OCI-LY3 (cell line): ENCODE results near the gene RAD51B.

Source experiments
- H2AFZ ChIP-seq: fragments of 200-600, 300-600 bp; shearing (Covaris generic); 2 replicates; pipeline ENCODE4 v1.6.0; 2014; ENCODE audit warnings: antibody characterized with exemption, low read depth, low read length
- H3K27ac ChIP-seq: fragments of 200-600, 300-600 bp; sonication (generic); 2 replicates; pipeline ENCODE4 v1.5.1; 2014; ENCODE audit warnings: mild to moderate bottlenecking, low read length, moderate library complexity, mixed read lengths
- H3K27me3 ChIP-seq: fragments of 200-600, 300-600 bp; sonication (generic); 2 replicates; pipeline ENCODE4 v1.6.1; 2014; ENCODE audit warnings: low read depth, low read length, mixed read lengths
- H3K36me3 ChIP-seq: fragments of 200-600, 300-600 bp; sonication (generic); replicated peaks from 2 replicates; pipeline ENCODE3; 2014; ENCODE audit warnings: low read depth, low read length, mixed read lengths
- H3K4me1 ChIP-seq: fragments of 300-600, 200-600 bp; sonication (generic); 2 replicates; pipeline ENCODE4 v1.6.1; 2014; ENCODE audit warnings: low read length, mixed read lengths
- H3K4me2 ChIP-seq: fragments of 200-600, 300-600 bp; sonication (generic); 2 replicates; pipeline ENCODE4 v1.6.1; 2014; ENCODE audit warnings: low read length, mixed read lengths
- H3K4me3 ChIP-seq: fragments of 300-600, 200-600 bp; sonication (generic); 2 replicates; pipeline ENCODE4 v1.5.1; 2014; ENCODE audit warnings: antibody characterized with exemption, mild to moderate bottlenecking, low read length, moderate library complexity
- H3K79me2 ChIP-seq: fragments of 300-600, 200-600 bp; shearing (Covaris generic); 2 replicates; pipeline ENCODE4 v1.6.1; 2014; ENCODE audit warnings: mild to moderate bottlenecking, low read length, mixed read lengths
- H3K9ac ChIP-seq: fragments of 300-600, 200-600 bp; shearing (Covaris generic); 2 replicates; pipeline ENCODE4 v1.6.0; 2014; ENCODE audit warnings: mild to moderate bottlenecking, low read length, moderate library complexity
- H3K9me3 ChIP-seq: fragments of 200-600, 300-600 bp; shearing (Covaris generic); 2 replicates; pipeline ENCODE4 v1.6.1; 2014; ENCODE audit warnings: low read length, mixed read lengths; ENCODE audit not compliant: insufficient read depth
- H4K20me1 ChIP-seq: fragments of 200-600, 300-600 bp; sonication (generic); 2 replicates; pipeline ENCODE4 v1.6.1; 2016; ENCODE audit warnings: low read length, mixed read lengths; ENCODE audit not compliant: insufficient read depth
- CTCF ChIP-seq: fragments of 200-600, 300-600 bp; sonication (generic); IDR thresholded peaks from 2 replicates; pipeline ENCODE4 v1.5.1; 2014; ENCODE audit warnings: antibody characterized with exemption, low read length, low read depth
- EZH2phosphoT487 ChIP-seq: fragments of 200-600 bp; shearing (Covaris generic); IDR thresholded peaks from 2 replicates; pipeline ENCODE4 v1.6.1; 2018; ENCODE audit warnings: antibody characterized with exemption, mixed run types, low read depth

RAD51B gene

DNA sequence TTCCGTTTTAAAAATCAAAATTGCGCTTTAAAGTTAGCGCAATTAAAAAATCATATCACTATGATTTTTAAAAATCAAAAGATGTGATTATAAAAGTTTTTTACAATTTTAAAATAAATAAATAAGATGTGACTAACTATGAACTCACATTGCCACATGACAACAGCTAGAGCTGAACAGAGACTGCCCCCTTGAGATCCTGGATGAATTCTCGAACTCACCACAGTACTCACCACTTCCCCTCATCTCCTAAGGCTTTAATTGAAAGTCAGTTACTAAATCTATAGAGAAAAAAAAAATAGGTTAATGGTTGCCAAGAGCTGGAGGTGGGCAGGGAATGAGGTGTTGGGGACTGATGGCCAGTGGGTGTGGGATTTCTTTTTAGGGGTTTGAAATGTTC, 589.1 kb downstream of the RAD51B start:
- Histone ChIP-seq H2AFZ (no peak overlapping the region), H3K27me3 (no peaks in the 10 kb centered on the region), H4K20me1 (no peaks in the 10 kb centered on the region), H3K4me3 (no peak overlapping the region), H3K4me2 (no peak overlapping the region), H3K79me2 (no peaks in the 10 kb centered on the region), H3K4me1 (peaks cover 27% of the 10 kb centered on the region), H3K36me3 (no peaks in the 10 kb centered on the region), H3K9ac (no peak overlapping the region), H3K9me3 (no peaks in the 10 kb centered on the region), H3K27ac (no peak overlapping the region)
- no peak for TF ChIP-seq EZH2phosphoT487
- peak; percentile 54 for TF ChIP-seq CTCF

GRCh38 chr14:68409387-68409786, 589.8 kb downstream of the RAD51B start:
- no peaks in the 10 kb centered on the region for H3K79me2 ChIP-seq
- no peak overlapping the region for H3K4me3 ChIP-seq
- no peaks in the 10 kb centered on the region for H3K9me3 ChIP-seq
- no peaks in the 10 kb centered on the region for H3K36me3 ChIP-seq
- no peaks in the 10 kb centered on the region for H3K27me3 ChIP-seq
- no peak overlapping the region for H3K4me2 ChIP-seq
- no peak overlapping the region for H3K9ac ChIP-seq
- TF ChIP-seq CTCF: no peak
- TF ChIP-seq EZH2phosphoT487: no peak
- H4K20me1 ChIP-seq: no peaks in the 10 kb centered on the region
- no peak overlapping the region for H3K27ac ChIP-seq
- peaks cover 20% of the 10 kb centered on the region for H3K4me1 ChIP-seq
- no peak overlapping the region for H2AFZ ChIP-seq

- no peaks in the 10 kb centered on the region for H3K36me3 ChIP-seq
- H3K27me3 ChIP-seq: no peaks in the 10 kb centered on the region
- no peaks in the 10 kb centered on the region for H3K79me2 ChIP-seq
- no peak for TF ChIP-seq CTCF
- no peak for TF ChIP-seq EZH2phosphoT487
- H4K20me1 ChIP-seq: no peaks in the 10 kb centered on the region
- peaks cover 11% of the 10 kb centered on the region for H3K4me1 ChIP-seq
- H3K27ac ChIP-seq: no peak overlapping the region
- no peak overlapping the region for H3K4me3 ChIP-seq
- H3K9me3 ChIP-seq: no peaks in the 10 kb centered on the region
- H2AFZ ChIP-seq: no peak overlapping the region
- H3K9ac ChIP-seq: no peak overlapping the region
- H3K4me2 ChIP-seq: no peak overlapping the region
These were observed 593.2 kb downstream of the RAD51B start for GRCh38 chr14:68412505-68413465.

DNA sequence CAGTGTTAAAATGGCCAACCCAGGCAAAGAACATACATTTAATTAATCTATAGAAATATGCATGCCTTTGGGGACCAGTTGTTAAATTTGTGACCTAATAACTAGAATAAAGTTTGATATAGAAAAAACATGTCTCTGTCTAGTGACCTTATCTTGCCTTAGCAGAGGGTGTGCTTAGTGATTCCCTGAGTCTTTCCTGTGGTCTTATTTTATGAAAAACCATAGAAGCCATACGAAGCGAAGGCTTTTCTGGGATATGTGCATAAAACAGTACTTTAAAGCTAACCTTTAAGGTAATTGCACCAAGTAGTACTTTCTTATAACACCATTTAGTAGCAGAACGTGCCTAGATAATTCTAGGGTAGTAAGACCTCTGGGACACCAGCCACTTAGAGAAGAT, 593.9 kb downstream of the RAD51B start:
- no peak for TF ChIP-seq EZH2phosphoT487
- no peak for TF ChIP-seq CTCF
- Histone ChIP-seq H3K36me3 (no peaks in the 10 kb centered on the region), H4K20me1 (no peaks in the 10 kb centered on the region), H3K9ac (no peak overlapping the region), H3K4me2 (no peak overlapping the region), H3K27ac (no peak overlapping the region), H3K4me1 (peaks cover 4% of the 10 kb centered on the region), H3K27me3 (no peaks in the 10 kb centered on the region), H3K4me3 (no peak overlapping the region), H2AFZ (no peak overlapping the region), H3K79me2 (no peaks in the 10 kb centered on the region), H3K9me3 (no peaks in the 10 kb centered on the region)
